Esophagus (tissue), 2 donors: Measurements from ENCODE around the gene LCE2C. TPM values are rescaled to one million over a fixed set of nuclear protein-coding genes. Genes with fewer than 3 reads are reported as not detected.

Experiments
- H3K27ac ChIP-seq, 2 donors: one replicate each; pipeline ENCODE4 v1.5.1; 2013; ENCODE audit warnings: low read depth in 2 of 2, mild to moderate bottlenecking in 2 of 2, inconsistent platforms in 1 of 2, low read length in 1 of 2, moderate library complexity in 1 of 2
- H3K27me3 ChIP-seq, 2 donors: one replicate each; pipeline ENCODE4 v1.6.1; 2013; ENCODE audit warnings: low read length in 2 of 2, control low read depth in 1 of 2, mild to moderate bottlenecking in 1 of 2; ENCODE audit not compliant: insufficient read depth in 2 of 2, control insufficient read depth in 1 of 2
- H3K36me3 ChIP-seq, 2 donors: one replicate each; pipeline ENCODE4 v1.6.1; 2013; ENCODE audit warnings: low read length in 1 of 2; ENCODE audit not compliant: control insufficient read depth in 2 of 2, insufficient read depth in 2 of 2
- H3K4me1 ChIP-seq, 2 donors: one replicate each; pipeline ENCODE4 v1.6.1; 2013; ENCODE audit warnings: low read length in 1 of 2; ENCODE audit not compliant: control insufficient read depth in 2 of 2, insufficient read depth in 2 of 2
- H3K4me3 ChIP-seq, 2 donors: one replicate each; pipeline ENCODE4 v1.5.1; 2013; ENCODE audit warnings: low read length in 2 of 2, mild to moderate bottlenecking in 2 of 2, low read depth in 1 of 2, moderate library complexity in 1 of 2
- H3K9me3 ChIP-seq, 2 donors: one replicate each; pipeline ENCODE4 v1.6.1; 2013; ENCODE audit warnings: mild to moderate bottlenecking in 2 of 2, low read depth in 1 of 2, low read length in 1 of 2, moderate library complexity in 1 of 2; ENCODE audit not compliant: control insufficient read depth in 2 of 2, insufficient read depth in 1 of 2
- WGBS, 2 donors: extraction: QIAGEN DNeasy Blood & Tissue Kit; methylation state at CpG; one replicate each; pipeline ENCODE4 v1.1.7; 2013; 5-methylcytosine and 5-hydroxymethylcytosine counted together
- polyA plus RNA-seq, 2 donors: library from polyadenylated mRNA; stranded (reverse); fragments of 200-250 nt; gene quantifications; one replicate each; pipeline ENCODE4 v1.2.3, GENCODE V29; 2013
- donor health status: healthy with polysubstance abuse.
- donor health status: Bipolar disorder and iron deficiency.

Gene LCE2C
- polyA plus RNA-seq, 2 donors = not detected

- 86 to 87% methylated on average over 4 of the region's 4 CpGs for WGBS, 2 donors
- Histone ChIP-seq H3K36me3 (no peaks in the 10 kb centered on the region), H3K9me3 (no peaks in the 10 kb centered on the region), H3K27me3 (no peaks in the 10 kb centered on the region), H3K27ac (no peak overlapping the region), H3K4me1 (no peaks in the 10 kb centered on the region), H3K4me3 (no peak overlapping the region)
These were observed 24.7 kb downstream of the LCE2C start for GRCh38 chr1:152699746-152700145.

- no peaks in the 10 kb centered on the region for H3K9me3 ChIP-seq
- H3K27ac ChIP-seq = no peak within 1 kb of the TSS
- 76% methylated on average over 2 of the region's 2 CpGs for WGBS, 2 donors
- no peaks in the 10 kb centered on the region for H3K36me3 ChIP-seq
- no peak within 1 kb of the TSS for H3K4me3 ChIP-seq
- H3K27me3 ChIP-seq = no peaks in the 10 kb centered on the region
- no peaks in the 10 kb centered on the region for H3K4me1 ChIP-seq
These were observed 32.8 kb downstream of the LCE2C start, which contains the start of gene LCE4A for GRCh38 chr1:152707860-152708259. LCE4A (plus strand) TSS chr1:152708160; CDS start chr1:152709076, 916 bp downstream.

- no peak overlapping the region for H3K4me3 ChIP-seq
- peaks cover 0 to 2% of the 10 kb centered on the region in 2 donors for H3K4me1 ChIP-seq
- no peaks in the 10 kb centered on the region for H3K36me3 ChIP-seq
- H3K27ac ChIP-seq = no peak overlapping the region
- peaks cover 0 to 2% of the 10 kb centered on the region in 2 donors for H3K9me3 ChIP-seq
- H3K27me3 ChIP-seq = no peaks in the 10 kb centered on the region
These were observed 43.2 kb downstream of the LCE2C start for GRCh38 chr1:152718238-152718637.

- Histone ChIP-seq H3K27ac (no peak overlapping the region), H3K27me3 (no peaks in the 10 kb centered on the region), H3K9me3 (no peaks in the 10 kb centered on the region), H3K4me1 (no peaks in the 10 kb centered on the region), H3K36me3 (no peaks in the 10 kb centered on the region), H3K4me3 (no peak overlapping the region)
These were observed 50.2 kb downstream of the LCE2C start for GRCh38 chr1:152725261-152725660.

Other genes with a start within 250 kb of the LCE2C start
- under 1 TPM in 1 of 2 donors, not detected in 1; 0.18 TPM for gene LCE5A, start 164.5 kb upstream of the LCE2C start, polyA plus RNA-seq
- gene CRCT1, start 160.8 kb upstream of the LCE2C start, polyA plus RNA-seq = 1,000 to 10,000 TPM in 1 of 2 donors, 100 to 1,000 TPM in 1; 659 to 3,090 TPM
- gene LCE3E, start 108.5 kb upstream of the LCE2C start, polyA plus RNA-seq = 100 to 1,000 TPM in 1 of 2 donors, 1 to 10 TPM in 1; 5.0 to 110 TPM
- gene LCE3D, start 94.8 kb upstream of the LCE2C start, polyA plus RNA-seq = 100 to 1,000 TPM in 1 of 2 donors, 1 to 10 TPM in 1; 3.6 to 546 TPM
- not detected for gene LCE3C, start 75.0 kb upstream of the LCE2C start, polyA plus RNA-seq
- not detected for gene LCE3B, start 61.5 kb upstream of the LCE2C start, polyA plus RNA-seq
- gene LCE3A, start 52.2 kb upstream of the LCE2C start, polyA plus RNA-seq = not detected
- gene LCE2D, start 11.9 kb upstream of the LCE2C start, polyA plus RNA-seq = not detected
- not detected for gene LCE2B, start 10.8 kb downstream of the LCE2C start, polyA plus RNA-seq
- not detected for gene LCE2A, start 23.1 kb downstream of the LCE2C start, polyA plus RNA-seq
- not detected for gene LCE4A, start 32.9 kb downstream of the LCE2C start, polyA plus RNA-seq
- gene KPRP, start 82.7 kb downstream of the LCE2C start, polyA plus RNA-seq = 10 to 100 TPM in 1 of 2 donors, under 1 TPM in 1; 0.44 to 23.9 TPM
- not detected for gene LCE1F, start 99.9 kb downstream of the LCE2C start, polyA plus RNA-seq
- under 1 TPM in 1 of 2 donors, not detected in 1; 0.04 TPM for gene LCE1E, start 111.0 kb downstream of the LCE2C start, polyA plus RNA-seq
- not detected for gene LCE1D, start 121.4 kb downstream of the LCE2C start, polyA plus RNA-seq
- under 1 TPM in 1 of 2 donors, not detected in 1; 0.32 TPM for gene LCE1C, start 131.4 kb downstream of the LCE2C start, polyA plus RNA-seq
- gene LCE1B, start 136.7 kb downstream of the LCE2C start, polyA plus RNA-seq = not detected
- gene LCE1A, start 152.2 kb downstream of the LCE2C start, polyA plus RNA-seq = not detected
- gene LCE6A, start 167.6 kb downstream of the LCE2C start, polyA plus RNA-seq = not detected
- gene LCE7A, start 184.7 kb downstream of the LCE2C start, polyA plus RNA-seq = not detected
- gene SMCP, start 203.0 kb downstream of the LCE2C start, polyA plus RNA-seq = not detected
- 100 to 1,000 TPM; 161 to 344 TPM for gene IVL, start 233.3 kb downstream of the LCE2C start, polyA plus RNA-seq